ENCODE data around the gene BOLA1.
"Not testable (repeated sequence)": the region's sequence is repeated elsewhere in the genome, so short reads cannot be mapped to it uniquely, and the experiment has no call there.

BOLA1 gene

DNA sequence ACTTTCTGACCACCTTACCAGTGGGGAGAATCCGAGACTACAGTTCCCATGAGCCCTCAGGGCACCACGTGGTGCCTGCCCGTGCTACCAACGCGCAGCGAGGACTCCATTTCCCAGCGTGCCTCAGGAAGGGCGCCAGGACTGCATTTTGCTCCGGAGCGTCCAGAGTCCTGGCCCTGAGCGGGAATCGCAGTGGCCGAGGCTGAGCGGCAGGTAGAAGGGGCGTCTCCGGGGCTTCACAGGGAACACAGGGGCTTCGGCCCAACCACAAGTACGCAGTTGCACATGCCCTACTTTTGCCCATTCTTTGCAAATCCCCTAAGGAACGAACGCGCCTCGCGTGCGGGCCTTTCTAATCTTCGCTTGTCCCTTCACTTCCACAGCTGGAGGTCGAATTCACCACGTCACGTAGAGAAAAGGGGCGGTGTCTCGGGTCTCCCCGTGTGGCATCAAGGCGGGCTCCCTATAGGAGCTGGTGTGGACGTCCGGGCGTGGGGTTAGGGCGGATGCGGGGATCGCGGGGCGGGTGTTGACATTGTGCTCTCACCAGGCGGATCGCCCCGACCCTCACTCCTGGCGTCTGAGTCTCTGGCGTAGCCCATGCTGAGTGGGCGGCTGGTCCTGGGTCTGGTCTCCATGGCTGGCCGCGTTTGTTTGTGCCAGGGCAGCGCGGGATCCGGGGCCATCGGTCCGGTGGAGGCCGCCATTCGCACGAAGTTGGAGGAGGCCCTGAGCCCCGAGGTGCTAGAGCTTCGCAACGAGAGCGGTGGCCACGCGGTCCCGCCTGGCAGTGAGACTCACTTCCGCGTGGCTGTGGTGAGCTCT is at the start of gene BOLA1:
BOLA1 (plus strand) TSS at position 109 of the 825 bp plus-strand sequence; CDS start at position 601, 492 bp downstream.
- Histone ChIP-seq H2AFZ (ENCODE audit: low read length, unreplicated experiment) (peak within 1 kb of the TSS; percentile 84), H3K27ac (ENCODE audit: low read depth, low read length) (peak within 1 kb of the TSS; percentile 83), H3K4me3 (ENCODE audit: low read depth, low read length) (peak within 1 kb of the TSS; percentile 79), H3K27me3 (ENCODE audit: insufficient read depth, low read length) (no peaks in the 10 kb centered on the region), H3K79me2 (ENCODE audit: control insufficient read depth, insufficient read depth, low read length, unreplicated experiment) (peaks cover 14% of the 10 kb centered on the region), H3K4me1 (ENCODE audit: control insufficient read depth, insufficient read depth, low read length, unreplicated experiment) (peaks cover 13% of the 10 kb centered on the region), H3K36me3 (ENCODE audit: insufficient read depth, low read length) (no peaks in the 10 kb centered on the region)

DNA sequence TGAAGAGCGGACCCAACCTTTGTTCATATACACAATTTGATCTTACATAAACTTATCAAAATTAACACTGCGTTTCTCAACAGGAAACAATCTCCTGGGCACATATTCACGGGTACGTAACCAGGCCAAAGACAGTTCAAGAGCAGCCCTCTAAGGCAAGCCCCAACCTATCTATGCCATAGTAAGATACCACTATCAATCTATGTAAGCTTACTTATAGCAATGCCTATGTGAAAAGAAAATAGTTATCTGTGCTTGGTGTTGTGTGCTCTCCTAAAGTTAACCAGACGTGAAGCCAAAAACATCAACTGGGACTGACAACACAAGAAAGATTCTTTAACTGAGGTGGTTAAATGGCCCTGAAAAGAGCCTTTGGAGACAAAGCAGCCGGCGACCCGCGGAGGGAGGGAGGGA is 49.4 kb upstream of the BOLA1 start:
- Histone ChIP-seq H3K36me3 (ENCODE audit: insufficient read depth, low read length) (peaks cover 3% of the 10 kb centered on the region), H3K27ac (ENCODE audit: low read depth, low read length) (peak overlapping the region; percentile 73), H3K4me1 (ENCODE audit: control insufficient read depth, insufficient read depth, low read length, unreplicated experiment) (peaks cover 22% of the 10 kb centered on the region), H3K79me2 (ENCODE audit: control insufficient read depth, insufficient read depth, low read length, unreplicated experiment) (peaks cover 48% of the 10 kb centered on the region), H3K4me3 (ENCODE audit: low read depth, low read length) (peak overlapping the region; percentile 100), H2AFZ (ENCODE audit: low read length, unreplicated experiment) (no peak overlapping the region), H3K27me3 (ENCODE audit: insufficient read depth, low read length) (no peaks in the 10 kb centered on the region)

DNA sequence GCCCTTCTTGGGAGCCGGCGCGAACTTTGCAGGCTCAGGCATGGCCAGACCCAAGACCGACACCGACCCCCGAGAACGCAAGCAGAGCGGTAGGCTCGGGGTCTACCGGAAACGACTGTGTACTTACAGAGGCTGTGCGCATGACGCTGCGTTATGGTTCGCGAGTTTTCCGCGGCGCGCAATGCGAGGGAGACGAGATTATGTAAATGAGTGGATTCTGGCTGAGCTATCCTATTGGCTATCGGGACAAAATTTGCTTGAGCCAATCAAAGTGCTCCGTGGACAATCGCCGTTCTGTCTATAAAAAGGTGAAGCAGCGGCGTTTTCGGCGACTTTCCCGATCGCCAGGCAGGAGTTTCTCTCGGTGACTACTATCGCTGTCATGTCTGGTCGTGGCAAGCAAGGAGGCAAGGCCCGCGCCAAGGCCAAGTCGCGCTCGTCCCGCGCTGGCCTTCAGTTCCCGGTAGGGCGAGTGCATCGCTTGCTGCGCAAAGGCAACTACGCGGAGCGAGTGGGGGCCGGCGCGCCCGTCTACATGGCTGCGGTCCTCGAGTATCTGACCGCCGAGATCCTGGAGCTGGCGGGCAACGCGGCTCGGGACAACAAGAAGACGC is 48.5 kb upstream of the BOLA1 start:
- not testable (repeated sequence) for H3K36me3 ChIP-seq (ENCODE audit: insufficient read depth, low read length); H2AFZ ChIP-seq (ENCODE audit: low read length, unreplicated experiment); H3K4me3 ChIP-seq (ENCODE audit: low read depth, low read length); H3K27me3 ChIP-seq (ENCODE audit: insufficient read depth, low read length); H3K27ac ChIP-seq (ENCODE audit: low read depth, low read length)
- Histone ChIP-seq H3K79me2 (ENCODE audit: control insufficient read depth, insufficient read depth, low read length, unreplicated experiment) (peaks cover 39% of the 10 kb centered on the region), H3K4me1 (ENCODE audit: control insufficient read depth, insufficient read depth, low read length, unreplicated experiment) (peaks cover 14% of the 10 kb centered on the region)

DNA sequence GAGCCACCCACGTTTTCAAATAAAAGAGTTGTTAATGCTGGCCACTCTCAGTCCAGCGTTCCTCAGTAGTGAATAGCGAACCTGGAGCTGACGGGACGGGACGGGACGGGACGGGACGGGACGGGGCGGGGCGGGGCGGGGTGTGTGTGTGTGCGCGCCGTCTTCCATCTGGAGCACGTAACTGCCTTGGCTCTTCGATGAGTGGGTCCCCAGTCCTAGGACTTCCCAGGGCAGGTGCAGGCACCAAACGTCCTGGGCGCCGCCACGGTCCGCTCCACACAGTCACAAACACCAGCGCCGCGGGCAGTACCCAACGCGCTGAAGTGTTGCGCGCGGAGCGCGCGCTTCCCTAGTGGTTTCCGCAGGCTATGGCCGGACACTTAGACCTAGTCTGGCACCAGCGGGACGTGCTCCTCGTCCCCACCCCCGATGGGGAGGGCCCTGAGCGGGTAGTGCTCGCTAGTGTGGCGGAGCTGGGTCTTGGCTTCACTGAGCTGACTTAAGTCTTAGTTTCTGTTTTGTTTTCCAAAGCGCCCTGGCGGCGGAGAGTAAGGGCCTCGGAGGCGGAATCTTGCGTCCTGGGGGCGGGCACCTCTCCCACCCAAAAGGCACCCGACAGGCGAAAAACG is 47.7 kb upstream of the BOLA1 start:
- not testable (repeated sequence) for H3K27ac ChIP-seq (ENCODE audit: low read depth, low read length); H3K36me3 ChIP-seq (ENCODE audit: insufficient read depth, low read length); H2AFZ ChIP-seq (ENCODE audit: low read length, unreplicated experiment); H3K27me3 ChIP-seq (ENCODE audit: insufficient read depth, low read length); H3K4me3 ChIP-seq (ENCODE audit: low read depth, low read length)
- H3K4me1 ChIP-seq (ENCODE audit: control insufficient read depth, insufficient read depth, low read length, unreplicated experiment): peaks cover 12% of the 10 kb centered on the region
- H3K79me2 ChIP-seq (ENCODE audit: control insufficient read depth, insufficient read depth, low read length, unreplicated experiment): peaks cover 32% of the 10 kb centered on the region

GRCh38 chr1:149852263-149852662 is 47.1 kb upstream of the BOLA1 start:
- H3K4me1 ChIP-seq (ENCODE audit: control insufficient read depth, insufficient read depth, low read length, unreplicated experiment): peaks cover 12% of the 10 kb centered on the region

GRCh38 chr1:149860271-149860670 is 39.1 kb upstream of the BOLA1 start:
- not testable (repeated sequence) for H3K27ac ChIP-seq (ENCODE audit: low read depth, low read length); H3K4me1 ChIP-seq (ENCODE audit: control insufficient read depth, insufficient read depth, low read length, unreplicated experiment); H3K27me3 ChIP-seq (ENCODE audit: insufficient read depth, low read length); H3K4me3 ChIP-seq (ENCODE audit: low read depth, low read length); H3K79me2 ChIP-seq (ENCODE audit: control insufficient read depth, insufficient read depth, low read length, unreplicated experiment); H3K36me3 ChIP-seq (ENCODE audit: insufficient read depth, low read length); H2AFZ ChIP-seq (ENCODE audit: low read length, unreplicated experiment)

More at GRCh38 chr1:149852263-149852662, 47.1 kb upstream of the BOLA1 start:
- not testable (repeated sequence) for H3K27me3 ChIP-seq (ENCODE audit: insufficient read depth, low read length); H3K27ac ChIP-seq (ENCODE audit: low read depth, low read length); H3K4me3 ChIP-seq (ENCODE audit: low read depth, low read length); H3K36me3 ChIP-seq (ENCODE audit: insufficient read depth, low read length); H2AFZ ChIP-seq (ENCODE audit: low read length, unreplicated experiment)
- H3K79me2 ChIP-seq (ENCODE audit: control insufficient read depth, insufficient read depth, low read length, unreplicated experiment): peaks cover 26% of the 10 kb centered on the region

DNA sequence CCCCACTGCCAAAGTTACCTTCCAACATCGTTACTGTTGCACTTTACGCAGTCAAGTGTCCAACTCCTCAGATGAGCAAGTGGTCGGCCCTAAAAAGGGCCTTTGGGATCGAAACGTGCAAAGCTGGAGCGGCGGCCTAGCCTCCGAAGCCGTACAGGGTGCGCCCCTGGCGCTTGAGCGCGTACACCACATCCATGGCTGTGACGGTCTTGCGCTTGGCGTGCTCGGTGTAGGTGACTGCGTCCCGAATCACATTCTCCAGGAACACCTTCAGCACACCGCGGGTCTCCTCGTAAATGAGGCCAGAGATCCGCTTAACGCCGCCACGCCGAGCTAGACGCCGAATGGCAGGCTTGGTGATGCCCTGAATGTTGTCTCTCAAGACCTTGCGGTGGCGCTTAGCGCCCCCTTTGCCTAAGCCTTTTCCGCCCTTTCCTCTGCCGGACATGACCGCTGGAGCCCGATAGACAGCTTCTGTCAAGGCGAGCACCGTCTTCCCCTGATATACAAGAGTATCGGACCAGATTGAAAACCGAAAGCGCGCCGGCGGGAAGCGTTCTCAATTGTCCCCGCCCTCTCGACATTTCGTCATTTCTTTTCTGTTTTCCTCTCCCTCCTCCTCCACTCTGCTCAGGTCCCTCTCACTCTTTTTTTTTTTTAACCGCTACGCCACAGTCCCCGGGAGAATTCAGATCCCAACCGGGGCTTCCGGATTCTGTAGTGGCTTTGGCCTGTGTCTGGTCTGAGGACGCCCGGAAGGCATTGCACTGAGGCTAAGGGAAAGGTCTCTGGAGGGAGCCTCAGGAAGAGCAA is 38.5 kb upstream of the BOLA1 start:
- not testable (repeated sequence) for H3K36me3 ChIP-seq (ENCODE audit: insufficient read depth, low read length); H3K4me1 ChIP-seq (ENCODE audit: control insufficient read depth, insufficient read depth, low read length, unreplicated experiment); H3K79me2 ChIP-seq (ENCODE audit: control insufficient read depth, insufficient read depth, low read length, unreplicated experiment); H3K27me3 ChIP-seq (ENCODE audit: insufficient read depth, low read length); H3K27ac ChIP-seq (ENCODE audit: low read depth, low read length); H3K4me3 ChIP-seq (ENCODE audit: low read depth, low read length); H2AFZ ChIP-seq (ENCODE audit: low read length, unreplicated experiment)

DNA sequence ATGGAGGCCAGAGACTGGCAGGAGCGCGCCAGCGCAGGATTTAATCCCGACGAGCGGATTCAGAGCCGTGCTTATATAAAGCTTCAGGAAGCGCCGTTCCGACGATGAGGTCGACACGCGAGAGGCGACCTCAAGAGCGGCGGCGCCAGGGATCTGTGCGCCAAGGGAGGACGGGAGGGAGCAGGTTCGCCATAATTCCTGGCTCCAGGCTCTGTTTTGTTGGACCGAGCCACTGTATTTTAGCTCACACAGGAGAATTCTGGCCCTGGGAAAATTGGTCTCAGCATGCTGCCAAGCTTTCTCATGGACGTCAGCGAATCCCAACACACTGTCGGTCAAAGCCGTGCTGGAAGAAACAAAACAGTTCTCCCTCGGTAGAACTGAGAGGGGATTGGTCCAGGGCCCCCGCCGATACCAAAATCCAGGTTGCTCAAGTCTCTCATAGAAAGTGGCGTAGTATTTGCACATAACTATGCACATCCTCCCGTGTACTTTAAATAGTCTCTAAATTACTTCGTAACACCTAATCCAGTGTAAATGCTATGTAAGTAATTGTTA is 37.8 kb upstream of the BOLA1 start:
- not testable (repeated sequence) for H3K4me1 ChIP-seq (ENCODE audit: control insufficient read depth, insufficient read depth, low read length, unreplicated experiment); H3K4me3 ChIP-seq (ENCODE audit: low read depth, low read length); H3K27me3 ChIP-seq (ENCODE audit: insufficient read depth, low read length); H2AFZ ChIP-seq (ENCODE audit: low read length, unreplicated experiment); H3K79me2 ChIP-seq (ENCODE audit: control insufficient read depth, insufficient read depth, low read length, unreplicated experiment); H3K36me3 ChIP-seq (ENCODE audit: insufficient read depth, low read length); H3K27ac ChIP-seq (ENCODE audit: low read depth, low read length)

DNA sequence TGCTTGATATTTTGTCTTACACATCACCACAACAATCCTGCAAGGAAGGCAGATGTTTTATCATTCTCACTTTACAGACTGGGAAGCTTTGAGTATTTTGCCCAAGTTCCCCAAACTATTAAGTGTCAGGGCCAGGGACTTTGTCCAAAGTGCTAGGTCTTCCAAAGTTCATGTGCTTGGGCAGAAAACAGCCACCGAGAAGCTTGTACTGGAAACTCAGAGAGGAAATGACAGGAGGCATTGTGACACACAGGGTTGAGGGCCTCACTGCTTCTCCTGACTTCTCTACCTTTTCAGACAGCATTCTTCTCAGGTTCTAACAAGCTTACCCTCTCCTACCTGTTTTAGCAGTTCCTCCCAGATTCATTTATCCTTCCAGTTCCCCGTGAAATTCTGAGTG is 32.5 kb upstream of the BOLA1 start:
- H3K79me2 ChIP-seq (ENCODE audit: control insufficient read depth, insufficient read depth, low read length, unreplicated experiment); H3K4me3 ChIP-seq (ENCODE audit: low read depth, low read length); H3K27me3 ChIP-seq (ENCODE audit: insufficient read depth, low read length); H3K4me1 ChIP-seq (ENCODE audit: control insufficient read depth, insufficient read depth, low read length, unreplicated experiment); H3K36me3 ChIP-seq (ENCODE audit: insufficient read depth, low read length); H2AFZ ChIP-seq (ENCODE audit: low read length, unreplicated experiment); H3K27ac ChIP-seq (ENCODE audit: low read depth, low read length): not testable (repeated sequence)

GRCh38 chr1:149873060-149873459 is 26.3 kb upstream of the BOLA1 start:
- H3K79me2 ChIP-seq (ENCODE audit: control insufficient read depth, insufficient read depth, low read length, unreplicated experiment); H3K27me3 ChIP-seq (ENCODE audit: insufficient read depth, low read length); H3K27ac ChIP-seq (ENCODE audit: low read depth, low read length); H3K36me3 ChIP-seq (ENCODE audit: insufficient read depth, low read length); H2AFZ ChIP-seq (ENCODE audit: low read length, unreplicated experiment); H3K4me1 ChIP-seq (ENCODE audit: control insufficient read depth, insufficient read depth, low read length, unreplicated experiment); H3K4me3 ChIP-seq (ENCODE audit: low read depth, low read length): not testable (repeated sequence)
